B cell (primary cell): ENCODE results near the gene WDR1. TPM values are rescaled to one million over a fixed set of nuclear protein-coding genes. Genes with fewer than 3 reads are reported as not detected.

Source experiments
- ATAC-seq: fragments of 200-7000 bp; cut with Tn5 transposase; one replicate; pipeline ENCODE4 v1.10.0; 2021; ENCODE audit warnings: low read depth, mild to moderate bottlenecking, moderate number of reproducible peaks, moderate library complexity
- CTCF ChIA-PET: fragments of 350-600 bp; sonication (Branson Sonifier 250); formaldehyde crosslinking; loops from one replicate; lab custom pipeline; 2021; ENCODE audit warnings: antibody characterized with exemption, inconsistent platforms; lab: Charles Lee
- POLR2A ChIA-PET: fragments of 350-600 bp; sonication (Branson Sonifier 250); formaldehyde crosslinking; loops from one replicate; lab custom pipeline; 2021; ENCODE audit warnings: antibody characterized with exemption; lab: Charles Lee
- DNase-seq: peaks from one replicate; pipeline ENCODE4 v3.0.0; 2013
- H2AFZ ChIP-seq: 2 replicates; pipeline ENCODE4 v1.6.1; 2012; ENCODE audit warnings: mild to moderate bottlenecking, low read depth, low read length; ENCODE audit not compliant: insufficient read depth, poor library complexity, severe bottlenecking
- H3K27ac ChIP-seq, 2 donors: 1 replicate in 1 of 2; 2 replicates in 1 of 2; pipeline ENCODE4 v1.5.1; 2012 to 2013; ENCODE audit warnings: low read length in 2 of 2, mild to moderate bottlenecking in 2 of 2, moderate library complexity in 1 of 2
- H3K27me3 ChIP-seq, 4 experiments: fragments of 200-600 bp in 1 of 4; sonication (generic) in 1 of 4; replicated peaks in 1 of 4; 1 replicate in 2 of 4; 2 replicates in 2 of 4; pipeline versions ENCODE4 v1.6.1 to v1.7.0; 2013 to 2016; ENCODE audit warnings: low read length in 3 of 4, mild to moderate bottlenecking in 2 of 4, mixed read lengths in 1 of 4, moderate library complexity in 1 of 4; ENCODE audit not compliant: insufficient read depth in 4 of 4, control insufficient read depth in 3 of 4; ENCODE audit errors: control extremely low read depth in 1 of 4
- H3K36me3 ChIP-seq, 2 experiments: replicated peaks in 1 of 2; 1 replicate in 1 of 2; 2 replicates in 1 of 2; pipeline versions ENCODE4 v1.6.1 to v1.7.1; 2013; ENCODE audit warnings: low read length in 1 of 2; ENCODE audit not compliant: insufficient read depth in 2 of 2, control insufficient read depth in 1 of 2; ENCODE audit errors: control extremely low read depth in 1 of 2, extremely low read depth in 1 of 2
- H3K4me1 ChIP-seq, 2 donors: fragments of 200-600 bp in 1 of 2; sonication (generic) in 1 of 2; 1 replicate in 1 of 2; 2 replicates in 1 of 2; pipeline versions ENCODE4 v1.5.1 to v1.6.1; 2013 to 2017; ENCODE audit warnings: low read length in 2 of 2; ENCODE audit not compliant: control insufficient read depth in 2 of 2, insufficient read depth in 2 of 2
- H3K4me2 ChIP-seq: replicated peaks from 2 replicates; pipeline ENCODE3; 2012; ENCODE audit warnings: mild to moderate bottlenecking, low read depth, low read length; ENCODE audit not compliant: poor library complexity, severe bottlenecking
- H3K4me3 ChIP-seq, 5 experiments: fragments of 200-600 bp in 1 of 5; sonication (generic) in 1 of 5; 1 replicate in 3 of 5; 2 replicates in 2 of 5; pipeline versions ENCODE4 v1.5.1 to v1.7.0; 2011 to 2016; ENCODE audit warnings: low read length in 4 of 5, mild to moderate bottlenecking in 4 of 5, low read depth in 2 of 5, control low read depth in 1 of 5, moderate library complexity in 1 of 5; ENCODE audit not compliant: insufficient read depth in 1 of 5; ENCODE audit errors: control extremely low read depth in 1 of 5, extremely low read depth in 1 of 5
- H3K79me2 ChIP-seq: fragments of 200-600 bp; sonication (generic); one replicate; pipeline ENCODE4 v1.6.0; 2016; ENCODE audit warnings: low read length; ENCODE audit not compliant: control insufficient read depth, insufficient read depth
- H3K9ac ChIP-seq: fragments of 200-600 bp; sonication (generic); 2 replicates; pipeline ENCODE4 v1.6.1; 2017; ENCODE audit warnings: mild to moderate bottlenecking, low read length, moderate library complexity
- H3K9me3 ChIP-seq, 3 donors: one replicate each; pipeline versions ENCODE4 v1.6.1 to v1.7.1; 2013; ENCODE audit warnings: low read length in 2 of 3; ENCODE audit not compliant: control insufficient read depth in 2 of 3, insufficient read depth in 1 of 3; ENCODE audit errors: control extremely low read depth in 1 of 3
- H4K20me1 ChIP-seq: 2 replicates; pipeline ENCODE4 v1.6.0; 2012; ENCODE audit warnings: mild to moderate bottlenecking, low read length; ENCODE audit not compliant: insufficient read depth, control insufficient read depth, poor library complexity, severe bottlenecking
- H3K27ac Mint-ChIP-seq: one replicate; pipeline ENCODE4 v1.8.0; 2021; ENCODE audit warnings: mixed read lengths
- H3K27me3 Mint-ChIP-seq: one replicate; pipeline ENCODE4 v1.8.0; 2021; ENCODE audit warnings: mixed read lengths
- H3K4me1 Mint-ChIP-seq: one replicate; pipeline ENCODE4 v1.8.0; 2021; ENCODE audit warnings: mixed read lengths
- H3K4me3 Mint-ChIP-seq: one replicate; pipeline ENCODE4 v1.8.0; 2021; ENCODE audit warnings: mixed read lengths
- H3K9me3 Mint-ChIP-seq: one replicate; pipeline ENCODE4 v1.8.0; 2022; ENCODE audit warnings: mixed read lengths; ENCODE audit not compliant: insufficient read depth
- CTCF ChIP-seq: fragments of 200-600 bp; IDR thresholded peaks from one replicate; pipeline ENCODE4 v1.8.0; 2022; ENCODE audit warnings: antibody characterized with exemption, mild to moderate bottlenecking
- EZH2 ChIP-seq: IDR thresholded peaks from 2 replicates; pipeline ENCODE4 v1.6.1; 2012; ENCODE audit warnings: borderline replicate concordance, low read depth, mild to moderate bottlenecking, moderate library complexity, low read length; ENCODE audit not compliant: insufficient read depth, poor library complexity, severe bottlenecking
- WGBS: methylation state at CpG from one replicate; pipeline ENCODE4 v1.1.5; 2013; ENCODE audit warnings: missing lambda C conversion rate; ENCODE audit not compliant: insufficient coverage; 5-methylcytosine and 5-hydroxymethylcytosine counted together
- intact Hi-C: fragments of 100-400 bp; cut with micrococcal nuclease; formaldehyde crosslinking; loops from one replicate; pipeline ENCODE4 v1.10.0; 2022
- polyA plus RNA-seq: library from polyadenylated mRNA; depleted of rRNA; stranded (reverse); fragments of >200 nt; gene quantifications from 2 replicates; pipeline ENCODE4 v1.2.3, GENCODE V29; 2012
- total RNA-seq, 2 donors: library from RNA; stranded (reverse); fragments of 120-200 nt in 1 of 2; gene quantifications; 1 replicate in 1 of 2; 2 replicates in 1 of 2; pipeline versions ENCODE4 v1.2.3 to v1.2.4, GENCODE V29; 2013 to 2022

WDR1 gene
- total and polyA plus RNA-seq, 2 donors (not counting 1 experiment from before 2014, with no cell fraction given), result 134 to 217 TPM

GRCh38 chr4:10107111-10108091 lies 9.2 kb downstream of the WDR1 start:
- Histone ChIP-seq H2AFZ (no peak overlapping the region), H3K9me3 (no peaks in the 10 kb centered on the region), H3K79me2 (peaks cover 100% of the 10 kb centered on the region), H3K36me3 (peaks cover 0 to 82% of the 10 kb centered on the region in 2 experiments), H3K27ac (no peak overlapping the region), H3K4me1 (peaks cover 10 to 50% of the 10 kb centered on the region in 2 donors), H4K20me1 (peaks cover 100% of the 10 kb centered on the region), H3K4me2 (no peak overlapping the region), H3K4me3 (no peak overlapping the region), H3K9ac (no peak overlapping the region), H3K27me3 (no peaks in the 10 kb centered on the region)
- H3K27me3 Mint-ChIP-seq, result no peaks in the 10 kb centered on the region
- TF ChIP-seq CTCF (no peak), EZH2 (no peak)
- ATAC-seq (no peak), DNase-seq (no peak)
- no peak overlapping the region for H3K4me3 Mint-ChIP-seq
- H3K4me1 Mint-ChIP-seq, result peaks cover 80% of the 10 kb centered on the region
- no peak overlapping the region for H3K27ac Mint-ChIP-seq
- ChIA-PET CTCF (interaction anchor here (0.8 to 1.2 kb wide), 3 partner anchors 9 to 93 kb away, joined by 3 to 4 read pairs (median 3); partner anchors contain the start of gene WDR1), POLR2A (interaction anchor here (0.6 to 1.1 kb wide), 2 partner anchors 9 to 10 kb away, joined by 3 to 5 read pairs; partner anchors contain the start of gene WDR1)
- intact Hi-C loops, result no loop called here
- WGBS, result 95% methylated on average over 19 of the region's 19 CpGs
- H3K9me3 Mint-ChIP-seq, result no peaks in the 10 kb centered on the region
